ENCODE measurements around the gene ZBTB46.
"Not testable (repeated sequence)": the region's sequence is repeated elsewhere in the genome, so short reads cannot be mapped to it uniquely, and the experiment has no call there.

Gene ZBTB46

GRCh38 chr20:63830841-63831588 lies at the start of gene ZBTB46:
ZBTB46 (minus strand) TSS chr20:63831264; CDS start chr20:63790757, 40,507 bp downstream.
- no peak for DNase-seq

DNA sequence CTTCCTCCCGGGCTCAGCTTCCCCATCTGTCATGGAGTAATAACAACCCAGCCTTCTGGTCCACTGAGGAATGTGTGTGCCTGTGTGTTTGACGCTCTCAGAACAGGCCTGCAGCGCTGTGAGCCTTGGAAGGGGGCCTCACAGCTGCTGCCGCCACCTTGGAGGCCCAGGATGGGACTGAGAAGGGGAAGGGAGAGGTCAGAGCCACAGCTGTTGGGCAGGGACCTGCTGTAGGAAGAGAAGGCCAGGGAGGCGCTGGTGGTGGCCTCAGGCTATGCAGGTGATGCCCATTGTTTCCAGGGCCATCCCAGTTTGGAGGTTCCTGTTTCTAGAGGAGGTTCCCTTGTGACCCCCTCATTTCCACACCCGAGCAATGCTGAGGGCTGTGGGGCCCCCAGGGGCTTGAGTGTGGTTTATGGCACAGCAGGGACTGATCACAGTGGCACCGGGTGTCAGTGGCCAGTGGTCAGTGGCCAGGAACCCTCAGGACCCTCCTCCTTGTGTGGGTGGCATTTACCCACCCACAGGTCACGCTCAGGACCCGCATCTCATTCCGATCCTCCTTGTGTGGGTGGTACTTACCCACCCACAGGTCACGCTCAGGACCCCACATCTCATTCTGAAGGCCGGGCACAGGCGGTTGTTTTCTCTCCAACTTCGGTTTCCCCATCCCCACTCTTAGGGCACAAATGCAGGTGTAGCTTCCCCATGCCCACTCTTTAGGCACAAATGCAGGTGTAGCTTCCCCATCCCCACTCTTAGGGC lies 48.0 kb upstream of the ZBTB46 start:
- no peak for DNase-seq

DNA sequence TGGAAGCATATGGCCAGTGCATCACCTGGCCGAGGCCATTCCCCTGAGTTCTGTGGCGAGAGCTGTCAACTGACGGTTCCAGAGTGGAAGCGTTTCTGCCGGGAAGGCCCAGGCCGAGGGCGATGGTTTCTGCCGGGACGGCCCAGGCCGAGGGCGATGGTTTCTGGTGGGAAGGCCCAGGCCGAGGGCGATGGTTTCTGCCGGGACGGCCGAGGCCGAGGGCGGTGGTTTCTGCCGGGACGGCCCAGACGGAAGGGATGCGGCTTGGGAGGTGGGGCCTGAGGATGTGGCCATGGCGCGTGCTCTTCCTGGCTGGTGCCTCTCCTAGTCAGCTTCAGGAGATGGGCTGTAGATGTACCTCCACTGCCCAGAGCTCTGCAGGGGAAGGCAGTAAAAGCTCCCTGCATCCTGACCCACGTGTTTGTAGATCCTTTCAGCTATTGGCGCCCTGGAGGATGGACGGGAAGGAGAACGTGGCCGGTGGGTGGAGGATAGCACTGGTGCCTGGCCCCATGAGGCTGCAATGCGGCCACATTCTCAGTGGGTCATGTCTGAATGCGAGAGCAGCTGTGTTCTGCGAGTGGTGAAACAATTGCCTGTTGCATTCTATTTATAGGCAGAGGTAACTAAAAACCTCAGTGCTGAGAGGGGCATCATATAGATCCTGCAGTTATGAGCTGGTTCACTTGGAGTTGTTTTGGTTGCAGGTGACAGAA lies 46.8 kb upstream of the ZBTB46 start:
- no peak for DNase-seq

GRCh38 chr20:63876489-63877036 lies 45.5 kb upstream of the ZBTB46 start:
- DNase-seq = no peak

DNA sequence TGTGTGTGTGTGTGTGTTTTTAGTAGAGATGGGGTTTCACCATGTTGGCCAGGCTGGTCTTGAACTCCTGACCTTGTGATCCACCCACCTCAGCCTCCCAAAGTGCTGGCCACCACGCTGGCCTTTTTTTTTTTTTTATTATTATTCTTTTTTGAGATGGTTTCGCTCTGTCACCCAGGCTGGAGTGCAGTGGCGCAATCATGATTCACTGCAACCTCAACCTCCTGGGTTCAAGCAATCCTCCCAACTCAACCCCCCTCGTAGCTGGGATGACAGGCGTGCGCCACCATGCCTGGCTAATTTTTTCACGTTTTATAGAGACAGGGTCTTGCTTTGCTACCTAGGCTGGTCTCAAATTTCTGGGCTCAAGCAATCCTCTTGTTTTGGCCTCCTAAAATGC lies 43.2 kb upstream of the ZBTB46 start:
- not testable (repeated sequence) for DNase-seq

DNA sequence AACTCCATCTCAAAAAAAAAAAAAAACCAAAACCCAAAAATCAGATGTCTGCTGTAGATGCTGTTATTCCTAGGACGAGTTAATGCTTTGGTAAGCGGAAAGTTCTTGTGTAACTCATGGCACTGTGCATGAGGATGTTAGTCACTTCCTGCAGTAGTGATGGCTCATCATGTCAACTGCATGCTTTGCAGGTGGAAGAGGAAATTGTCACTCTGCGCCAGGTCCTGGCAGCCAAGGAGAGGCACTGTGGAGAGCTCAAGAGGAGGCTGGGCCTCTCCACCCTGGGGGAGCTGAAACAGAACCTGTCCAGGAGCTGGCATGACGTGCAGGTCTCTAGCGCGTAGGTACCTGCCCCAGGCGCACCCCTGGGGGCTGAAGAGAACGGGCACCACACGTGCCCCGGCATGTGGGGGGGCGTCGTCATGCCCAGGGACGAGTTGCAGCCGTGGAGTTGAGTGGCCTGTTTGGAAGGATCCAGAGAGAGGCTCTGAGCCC lies 42.5 kb upstream of the ZBTB46 start:
- peak; percentile 88 to 94 for DNase-seq

DNA sequence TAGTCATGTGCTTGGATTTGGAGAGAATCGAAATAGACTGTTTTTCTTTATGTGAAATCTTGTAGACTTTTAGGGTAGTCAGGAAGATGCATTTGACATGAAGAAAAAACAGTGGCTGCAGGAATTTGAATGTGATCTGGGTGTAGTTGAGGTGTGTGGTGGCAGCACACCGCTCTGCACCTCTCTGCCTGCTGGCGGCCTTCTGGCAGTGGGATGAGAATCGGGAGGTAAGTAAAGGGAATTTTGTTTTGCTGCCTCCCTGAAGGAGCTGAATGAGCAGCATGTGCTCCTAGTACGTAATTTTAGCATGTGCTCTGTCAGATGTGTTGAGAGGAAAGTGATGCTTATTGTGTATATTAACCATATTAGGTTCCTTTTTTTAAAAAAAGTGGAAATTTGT lies 37.2 kb upstream of the ZBTB46 start:
- DNase-seq = no peak

DNA sequence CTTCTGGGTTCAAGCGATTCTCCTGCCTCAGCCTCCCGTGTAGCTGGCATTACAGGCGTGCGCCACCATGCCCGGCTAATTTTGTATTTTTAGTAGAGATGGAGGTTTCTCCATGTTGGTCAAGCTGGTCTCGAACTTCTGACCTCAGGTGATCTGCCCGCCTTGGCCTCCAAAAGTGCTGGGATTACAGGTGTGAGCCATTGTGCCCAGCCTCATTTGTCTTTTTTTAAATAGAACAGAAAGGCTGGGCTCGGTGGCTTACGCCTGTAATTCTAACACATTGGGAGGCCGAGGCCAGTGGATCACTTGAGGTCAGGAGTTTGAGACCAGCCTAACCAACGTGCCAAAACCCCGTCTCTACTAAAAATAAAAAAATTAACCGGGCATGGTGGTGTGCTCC lies 36.0 kb upstream of the ZBTB46 start:
- DNase-seq = not testable (repeated sequence)

DNA sequence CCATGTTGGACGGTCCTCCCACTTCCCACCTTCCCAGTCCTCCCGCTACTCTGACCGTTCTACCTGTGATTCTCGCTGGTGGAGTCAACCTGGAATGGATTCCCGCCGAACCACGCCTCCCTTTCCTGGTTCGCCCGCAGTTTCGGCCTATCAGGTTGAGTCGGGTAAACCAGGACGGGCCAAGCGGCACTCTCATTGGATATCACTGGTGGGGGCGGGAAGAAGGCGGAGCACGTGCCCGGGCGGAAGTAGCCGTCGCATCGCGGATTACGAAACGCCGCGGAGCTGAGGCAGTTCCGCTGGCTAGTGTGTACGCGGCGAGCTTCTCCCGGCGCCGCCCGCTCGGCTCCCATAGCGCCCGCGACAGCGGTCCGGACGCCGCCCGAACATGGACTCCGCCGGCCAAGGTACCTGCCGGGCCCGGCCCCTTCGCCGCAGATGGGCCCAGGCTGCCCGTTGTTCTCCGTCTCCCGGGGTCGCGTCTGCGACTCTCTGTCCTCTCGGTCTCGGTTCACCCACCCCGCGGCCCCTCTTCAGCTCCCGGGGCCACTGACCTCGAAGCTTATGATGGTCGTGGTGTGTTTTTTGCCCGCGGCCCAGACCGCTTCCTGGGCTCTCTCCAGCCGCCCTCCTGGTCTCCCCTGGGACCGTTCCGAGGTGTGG lies 34.0 kb upstream of the ZBTB46 start, which contains the start of gene TPD52L2:
Gene TPD52L2, plus strand, starts transcription at position 293 of the 663 bp plus-strand sequence. Its CDS starts 96 bp downstream, at position 389.
- DNase-seq = peak; percentile 99

DNA sequence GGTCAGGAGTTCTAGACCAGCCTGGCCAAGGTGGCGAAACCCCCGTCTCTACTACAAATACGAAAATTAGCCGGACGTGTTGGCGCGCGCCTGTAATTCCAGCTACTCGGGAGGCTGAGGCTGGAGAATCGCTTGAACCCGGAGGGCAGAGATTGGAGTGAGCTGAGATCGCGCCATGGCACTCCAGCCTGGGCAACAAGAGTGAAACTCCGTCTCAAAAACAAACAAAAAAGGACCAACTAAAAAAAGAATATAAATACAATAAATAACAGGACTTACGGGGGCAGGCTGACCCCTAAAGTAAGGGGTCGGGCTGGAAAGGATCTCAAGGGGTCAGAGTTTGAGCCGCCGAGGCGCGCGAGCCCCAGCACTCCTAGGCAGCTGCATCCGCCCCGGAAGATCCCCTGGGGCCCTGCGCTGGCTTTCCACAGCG lies 33.5 kb upstream of the ZBTB46 start:
- no peak for DNase-seq

DNA sequence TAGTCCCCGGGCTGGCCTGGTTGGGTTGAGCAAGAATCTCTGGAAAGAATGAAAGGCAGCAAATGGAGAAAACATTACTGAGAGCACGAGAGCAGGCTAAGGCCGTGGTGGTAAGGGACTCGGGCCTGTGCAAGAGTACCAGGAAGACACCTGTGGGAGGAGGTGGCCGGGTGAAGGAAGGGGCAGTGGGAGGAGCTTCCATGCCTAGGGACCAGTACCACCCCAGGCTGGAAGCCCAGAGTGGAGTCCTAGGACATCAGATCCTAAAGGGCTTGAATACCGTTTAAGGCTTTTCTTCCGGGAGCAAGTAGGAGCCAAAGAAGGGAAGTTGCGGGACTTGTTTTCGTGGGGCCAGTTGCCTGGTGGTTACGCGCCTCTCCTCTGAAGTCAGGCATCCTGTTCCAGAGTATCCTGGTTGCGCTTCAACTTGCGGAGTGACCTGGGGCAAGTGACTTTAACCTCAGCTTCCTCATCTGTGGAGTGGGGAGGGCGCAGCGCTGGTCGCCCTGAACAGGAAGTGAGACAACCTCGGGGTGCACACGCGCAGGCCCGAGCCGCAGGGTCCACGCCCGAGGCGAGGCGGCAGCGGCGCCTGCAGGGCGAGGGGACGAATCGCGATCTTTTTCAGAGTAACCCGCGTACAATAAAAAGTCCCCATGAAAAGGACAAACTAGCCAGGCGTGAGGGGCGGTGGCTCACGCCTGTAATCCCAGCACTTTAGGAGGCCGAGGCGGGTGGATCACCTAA lies 32.9 kb upstream of the ZBTB46 start:
- peak; percentile 72 to 80 for DNase-seq

GRCh38 chr20:63863021-63863797 lies 32.1 kb upstream of the ZBTB46 start:
- no peak for DNase-seq

- DNase-seq = no peak
These were observed 31.2 kb upstream of the ZBTB46 start for GRCh38 chr20:63861981-63862901.

- no peak for DNase-seq
These were observed 30.4 kb upstream of the ZBTB46 start, which contains the start of gene ABHD16B for GRCh38 chr20:63861365-63861934. ABHD16B (plus strand) TSS chr20:63861498; CDS start chr20:63861541, 43 bp downstream.

GRCh38 chr20:63860325-63861051 lies 29.4 kb upstream of the ZBTB46 start:
- no peak for DNase-seq

DNA sequence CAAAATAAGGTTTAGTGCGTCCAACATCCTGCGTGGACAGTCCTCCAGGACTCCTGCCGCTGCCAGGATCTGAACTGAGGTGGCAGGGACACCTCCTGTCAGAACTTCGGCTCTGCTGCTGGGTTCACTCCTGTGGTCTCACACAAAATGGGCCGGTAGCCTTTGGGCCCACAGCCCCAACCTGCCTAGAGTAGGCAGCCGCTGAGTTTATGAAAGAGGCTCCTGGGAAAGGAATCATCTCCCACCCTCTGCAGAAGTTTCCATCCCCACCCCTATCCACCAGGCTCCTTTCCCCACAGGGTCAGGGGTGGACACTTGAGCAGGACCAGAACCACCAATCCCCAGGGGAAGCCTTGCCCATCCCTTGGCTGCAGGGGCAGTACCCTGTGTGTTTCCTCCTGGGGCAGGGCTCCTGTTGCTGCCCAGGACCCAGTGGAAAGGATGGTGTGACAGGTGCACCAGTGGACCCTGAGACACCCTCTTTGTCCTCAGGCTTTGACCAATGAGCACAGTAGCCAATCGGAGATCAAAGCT lies 28.2 kb upstream of the ZBTB46 start:
- no peak for DNase-seq

DNA sequence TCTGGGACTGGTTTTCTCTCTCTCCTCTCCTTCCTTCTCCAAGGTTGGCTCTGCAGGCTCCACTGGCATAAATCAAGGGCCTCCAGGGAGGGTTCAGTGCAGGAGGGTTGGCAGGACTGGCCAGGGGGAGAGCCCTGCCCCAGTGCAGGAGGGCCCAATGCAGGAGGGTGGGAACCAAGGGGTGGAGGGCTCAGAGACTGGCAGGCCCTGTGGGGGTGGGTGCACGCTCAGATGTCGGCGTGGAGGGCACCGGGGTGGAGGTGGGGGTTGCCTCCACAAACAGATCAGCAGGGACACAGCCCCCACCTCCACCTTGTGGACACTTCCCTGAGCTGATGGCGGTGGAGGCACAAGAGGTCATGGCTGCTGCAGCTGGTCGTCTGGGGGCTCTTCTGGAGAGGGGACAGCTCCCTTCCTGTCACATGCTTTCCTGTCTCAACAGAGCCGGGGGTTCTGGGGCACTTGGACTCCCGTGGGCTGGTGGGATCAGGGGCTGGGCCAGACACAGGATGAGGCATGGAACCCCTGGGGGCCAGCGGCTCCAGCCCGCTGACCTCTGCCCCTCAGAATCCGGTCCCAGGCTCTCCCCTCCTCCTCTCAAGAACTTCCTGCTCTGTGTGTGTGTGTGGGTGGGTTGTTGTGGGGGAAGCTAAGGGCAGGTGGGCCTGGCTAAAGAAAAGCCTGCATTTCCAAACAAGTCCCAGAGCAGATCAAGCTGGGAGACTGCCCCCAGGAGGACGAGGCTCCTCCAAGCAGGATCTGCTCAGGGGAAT lies 27.5 kb upstream of the ZBTB46 start:
- DNase-seq = peak in 1 of 2 experiments; percentile 45

All from SW 1271 (cell line).